ENCODE measurements around the gene KIF15. TPM values are rescaled to one million over a fixed set of nuclear protein-coding genes. Genes with fewer than 3 reads are reported as not detected.
"Not testable (repeated sequence)": the region's sequence is repeated elsewhere in the genome, so short reads cannot be mapped to it uniquely, and the experiment has no call there.

KIF15 gene
- total RNA-seq, 1 experiment from 2014 or later = 20.9 TPM

DNA sequence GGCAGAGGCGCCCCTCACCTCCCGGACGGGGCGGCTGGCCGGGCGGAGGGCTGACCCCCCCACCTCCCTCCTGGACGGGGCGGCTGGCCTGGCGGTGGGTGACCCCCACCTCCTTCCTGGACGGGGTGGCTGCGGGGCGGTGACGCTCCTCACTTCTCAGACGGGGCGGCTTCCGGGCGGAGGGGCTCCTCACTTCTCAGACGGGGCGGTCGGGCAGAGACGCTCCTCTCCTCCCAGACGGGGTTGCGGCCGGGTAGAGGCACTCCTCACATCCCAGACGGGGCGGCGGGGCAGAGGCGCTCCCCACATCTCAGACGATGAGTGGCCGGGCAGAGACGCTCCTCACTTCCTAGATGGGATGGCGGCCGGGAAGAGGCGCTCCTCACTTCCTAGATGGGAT is 59.6 kb downstream of the KIF15 start:
- H3K79me2 ChIP-seq (ENCODE audit: insufficient read depth, low read length); H3K9me2 ChIP-seq (ENCODE audit: insufficient read depth); ATAC-seq; POLR2A ChIA-PET; H3K4me3 ChIP-seq (replicated peaks in 1 of 2; ENCODE audit: low read depth in 1 of 2, low read length in 2 of 2); BruUV-seq (replicated peaks); RAD21 ChIA-PET (ENCODE audit: low non-redundant PET in 1 of 2, low total read pairs in 2 of 2, uncharacterized antibody in 2 of 2, unreplicated experiment in 2 of 2); H3K4me1 ChIP-seq (ENCODE audit: control insufficient read depth in 1 of 2, insufficient read depth in 2 of 2, low read length in 2 of 2); H3K4me2 ChIP-seq (ENCODE audit: low read length); H3K9me3 ChIP-seq (ENCODE audit: control insufficient read depth in 1 of 2, insufficient read depth in 1 of 2, low read depth in 1 of 2, low read length in 2 of 2); DNase-seq (ENCODE audit: low read depth, low spot score); intact Hi-C loops (cut with micrococcal nuclease); CTCF ChIA-PET; H3K27me3 ChIP-seq (ENCODE audit: insufficient read depth, low read length); H4K20me1 ChIP-seq (ENCODE audit: insufficient read depth); H3K27ac ChIP-seq (ENCODE audit: low read depth, low read length); H3K9ac ChIP-seq (ENCODE audit: low read length); H2AFZ ChIP-seq (ENCODE audit: low read depth, low read length, poor library complexity, severe bottlenecking); H3K36me3 ChIP-seq (ENCODE audit: control insufficient read depth in 1 of 2, insufficient read depth in 2 of 2, low read length in 2 of 2): not testable (repeated sequence)

DNA sequence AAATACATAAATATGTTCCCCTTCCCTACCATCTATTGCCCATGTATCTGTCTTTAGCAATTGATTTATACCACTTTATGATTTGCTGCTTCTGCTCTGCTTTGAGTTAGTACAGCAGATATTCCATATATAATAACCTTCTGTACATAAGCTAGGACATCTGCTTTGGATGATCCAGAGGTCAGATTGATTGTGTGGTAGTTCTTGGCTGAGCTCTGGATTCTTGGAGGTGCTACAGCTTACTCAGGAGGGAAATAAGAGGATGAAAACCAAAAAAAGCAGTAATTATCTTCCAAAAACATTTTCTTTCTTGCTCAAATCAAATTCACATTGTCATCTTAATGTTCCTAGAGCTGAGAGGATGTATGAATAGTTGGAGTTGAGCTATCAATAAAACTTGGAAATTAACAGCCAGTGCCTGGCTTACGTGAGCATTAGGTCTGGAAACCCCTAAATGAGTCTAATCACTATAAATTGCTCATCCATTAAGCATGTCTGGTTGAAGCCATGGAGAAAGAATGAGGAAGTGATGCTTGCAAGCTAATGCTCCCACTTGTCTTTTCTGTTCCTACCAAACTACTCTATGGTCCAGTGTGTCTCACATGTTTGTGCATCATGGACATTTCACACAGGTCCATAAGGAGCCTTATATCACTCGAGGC is 63.8 kb downstream of the KIF15 start:
- intact Hi-C loops (cut with micrococcal nuclease) = no loop called here
- Histone ChIP-seq H3K9me3 (ENCODE audit: control insufficient read depth in 1 of 2, insufficient read depth in 1 of 2, low read depth in 1 of 2, low read length in 2 of 2) (no peaks in the 10 kb centered on the region), H3K27me3 (ENCODE audit: insufficient read depth, low read length) (no peaks in the 10 kb centered on the region), H3K9ac (ENCODE audit: low read length) (no peak overlapping the region), H3K79me2 (ENCODE audit: insufficient read depth, low read length) (no peaks in the 10 kb centered on the region), H3K4me1 (ENCODE audit: control insufficient read depth in 1 of 2, insufficient read depth in 2 of 2, low read length in 2 of 2) (no peaks in the 10 kb centered on the region), H3K36me3 (ENCODE audit: control insufficient read depth in 1 of 2, insufficient read depth in 2 of 2, low read length in 2 of 2) (peaks cover 16% of the 10 kb centered on the region in 2 experiments), H3K9me2 (ENCODE audit: insufficient read depth) (no peaks in the 10 kb centered on the region), H2AFZ (ENCODE audit: low read depth, low read length, poor library complexity, severe bottlenecking) (no peak overlapping the region), H3K27ac (ENCODE audit: low read depth, low read length) (no peak overlapping the region), H3K4me3 (replicated peaks in 1 of 2; ENCODE audit: low read depth in 1 of 2, low read length in 2 of 2) (no peak overlapping the region), H4K20me1 (ENCODE audit: insufficient read depth) (no peaks in the 10 kb centered on the region), H3K4me2 (ENCODE audit: low read length) (no peak overlapping the region)
- TF ChIP-seq, protein P1, sequence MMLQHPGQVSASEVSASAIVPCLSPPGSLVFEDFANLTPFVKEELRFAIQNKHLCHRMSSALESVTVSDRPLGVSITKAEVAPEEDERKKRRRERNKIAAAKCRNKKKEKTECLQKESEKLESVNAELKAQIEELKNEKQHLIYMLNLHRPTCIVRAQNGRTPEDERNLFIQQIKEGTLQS (IDR thresholded peaks at IDR 0.05) = no peak
- no peak for TF ChIP-seq EZH2 (IDR thresholded peaks at IDR 0.05)
- no peak for TF ChIP-seq CBX3 (IDR thresholded peaks at IDR 0.05; ENCODE audit: low read depth)
- TF ChIP-seq EGR1 (IDR thresholded peaks at IDR 0.05; ENCODE audit: low read depth) = no peak
- TF ChIP-seq EZH2phosphoT487 (IDR thresholded peaks at IDR 0.05; ENCODE audit: borderline replicate concordance) = no peak
- TF ChIP-seq TCF7L2 (IDR thresholded peaks at IDR 0.05; ENCODE audit: borderline replicate concordance, extremely low read depth, insufficient read depth, insufficient read length) = no peak
- TF ChIP-seq, protein P2, sequence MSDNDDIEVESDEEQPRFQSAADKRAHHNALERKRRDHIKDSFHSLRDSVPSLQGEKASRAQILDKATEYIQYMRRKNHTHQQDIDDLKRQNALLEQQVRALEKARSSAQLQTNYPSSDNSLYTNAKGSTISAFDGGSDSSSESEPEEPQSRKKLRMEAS (IDR thresholded peaks at IDR 0.05) = no peak
- no peak for TF ChIP-seq POLR2AphosphoS5 (IDR thresholded peaks at IDR 0.05; ENCODE audit: low read depth, low read length)
- TF ChIP-seq, protein P3, sequence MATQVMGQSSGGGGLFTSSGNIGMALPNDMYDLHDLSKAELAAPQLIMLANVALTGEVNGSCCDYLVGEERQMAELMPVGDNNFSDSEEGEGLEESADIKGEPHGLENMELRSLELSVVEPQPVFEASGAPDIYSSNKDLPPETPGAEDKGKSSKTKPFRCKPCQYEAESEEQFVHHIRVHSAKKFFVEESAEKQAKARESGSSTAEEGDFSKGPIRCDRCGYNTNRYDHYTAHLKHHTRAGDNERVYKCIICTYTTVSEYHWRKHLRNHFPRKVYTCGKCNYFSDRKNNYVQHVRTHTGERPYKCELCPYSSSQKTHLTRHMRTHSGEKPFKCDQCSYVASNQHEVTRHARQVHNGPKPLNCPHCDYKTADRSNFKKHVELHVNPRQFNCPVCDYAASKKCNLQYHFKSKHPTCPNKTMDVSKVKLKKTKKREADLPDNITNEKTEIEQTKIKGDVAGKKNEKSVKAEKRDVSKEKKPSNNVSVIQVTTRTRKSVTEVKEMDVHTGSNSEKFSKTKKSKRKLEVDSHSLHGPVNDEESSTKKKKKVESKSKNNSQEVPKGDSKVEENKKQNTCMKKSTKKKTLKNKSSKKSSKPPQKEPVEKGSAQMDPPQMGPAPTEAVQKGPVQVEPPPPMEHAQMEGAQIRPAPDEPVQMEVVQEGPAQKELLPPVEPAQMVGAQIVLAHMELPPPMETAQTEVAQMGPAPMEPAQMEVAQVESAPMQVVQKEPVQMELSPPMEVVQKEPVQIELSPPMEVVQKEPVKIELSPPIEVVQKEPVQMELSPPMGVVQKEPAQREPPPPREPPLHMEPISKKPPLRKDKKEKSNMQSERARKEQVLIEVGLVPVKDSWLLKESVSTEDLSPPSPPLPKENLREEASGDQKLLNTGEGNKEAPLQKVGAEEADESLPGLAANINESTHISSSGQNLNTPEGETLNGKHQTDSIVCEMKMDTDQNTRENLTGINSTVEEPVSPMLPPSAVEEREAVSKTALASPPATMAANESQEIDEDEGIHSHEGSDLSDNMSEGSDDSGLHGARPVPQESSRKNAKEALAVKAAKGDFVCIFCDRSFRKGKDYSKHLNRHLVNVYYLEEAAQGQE (IDR thresholded peaks at IDR 0.05; ENCODE audit: low read depth) = no peak
- TF ChIP-seq, protein P4, sequence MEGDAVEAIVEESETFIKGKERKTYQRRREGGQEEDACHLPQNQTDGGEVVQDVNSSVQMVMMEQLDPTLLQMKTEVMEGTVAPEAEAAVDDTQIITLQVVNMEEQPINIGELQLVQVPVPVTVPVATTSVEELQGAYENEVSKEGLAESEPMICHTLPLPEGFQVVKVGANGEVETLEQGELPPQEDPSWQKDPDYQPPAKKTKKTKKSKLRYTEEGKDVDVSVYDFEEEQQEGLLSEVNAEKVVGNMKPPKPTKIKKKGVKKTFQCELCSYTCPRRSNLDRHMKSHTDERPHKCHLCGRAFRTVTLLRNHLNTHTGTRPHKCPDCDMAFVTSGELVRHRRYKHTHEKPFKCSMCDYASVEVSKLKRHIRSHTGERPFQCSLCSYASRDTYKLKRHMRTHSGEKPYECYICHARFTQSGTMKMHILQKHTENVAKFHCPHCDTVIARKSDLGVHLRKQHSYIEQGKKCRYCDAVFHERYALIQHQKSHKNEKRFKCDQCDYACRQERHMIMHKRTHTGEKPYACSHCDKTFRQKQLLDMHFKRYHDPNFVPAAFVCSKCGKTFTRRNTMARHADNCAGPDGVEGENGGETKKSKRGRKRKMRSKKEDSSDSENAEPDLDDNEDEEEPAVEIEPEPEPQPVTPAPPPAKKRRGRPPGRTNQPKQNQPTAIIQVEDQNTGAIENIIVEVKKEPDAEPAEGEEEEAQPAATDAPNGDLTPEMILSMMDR (IDR thresholded peaks at IDR 0.05 in 2 of 3, conservative IDR thresholded peaks at IDR 0.05 in 1 of 3; ENCODE audit: borderline replicate concordance in 1 of 3, insufficient read depth in 1 of 3, low read depth in 2 of 3, low read length in 2 of 3) = no peak
- no peak for TF ChIP-seq YY1 (IDR thresholded peaks at IDR 0.05; ENCODE audit: extremely low read depth, insufficient replicate concordance, low read depth, low read length)
- no peak for TF ChIP-seq FOSL1 (IDR thresholded peaks at IDR 0.05; ENCODE audit: low read depth)
- TF ChIP-seq SIN3A (IDR thresholded peaks at IDR 0.05; ENCODE audit: low read depth) = no peak
- TF ChIP-seq ZFX (IDR thresholded peaks at IDR 0.05) = no peak
- ChIA-PET POLR2A (no interaction called here), RAD21 (ENCODE audit: low non-redundant PET in 1 of 2, low total read pairs in 2 of 2, uncharacterized antibody in 2 of 2, unreplicated experiment in 2 of 2) (no interaction called here), CTCF (no interaction called here)
- ATAC-seq (no peak), DNase-seq (ENCODE audit: low read depth, low spot score) (no peak)
- no TSS peak for BruUV-seq (replicated peaks)
